ENCODE measurements around the gene VIPR2.
"Not testable (repeated sequence)": the region's sequence is repeated elsewhere in the genome, so short reads cannot be mapped to it uniquely, and the experiment has no call there.

The VIPR2 gene

GRCh38 chr7:159125104-159125954 is 19.3 kb downstream of the VIPR2 start:
- DNase-seq (ENCODE audit: low read depth) = no peak
- no peak overlapping the region for H3K4me3 ChIP-seq (ENCODE audit: low read depth, low read length)

GRCh38 chr7:159123793-159124192 is 20.9 kb downstream of the VIPR2 start:
- DNase-seq (ENCODE audit: low read depth) = not testable (repeated sequence)

GRCh38 chr7:159123294-159123693 is 21.4 kb downstream of the VIPR2 start:
- not testable (repeated sequence) for H3K4me3 ChIP-seq (ENCODE audit: low read depth, low read length); DNase-seq (ENCODE audit: low read depth)

More at GRCh38 chr7:159123793-159124192, 20.9 kb downstream of the VIPR2 start:
- not testable (repeated sequence) for H3K4me3 ChIP-seq (ENCODE audit: low read depth, low read length)

- DNase-seq (ENCODE audit: low read depth) = no peak
- no peak overlapping the region for H3K4me3 ChIP-seq (ENCODE audit: low read depth, low read length)
Observed at GRCh38 chr7:159122276-159122675, 22.4 kb downstream of the VIPR2 start.

- DNase-seq (ENCODE audit: low read depth) = no peak
- no peak overlapping the region for H3K4me3 ChIP-seq (ENCODE audit: low read depth, low read length)
Observed at GRCh38 chr7:159121476-159121875, 23.2 kb downstream of the VIPR2 start.

- no peak for DNase-seq (ENCODE audit: low read depth)
Observed at GRCh38 chr7:159121068-159121467, 23.6 kb downstream of the VIPR2 start.

GRCh38 chr7:159120540-159120919 is 24.1 kb downstream of the VIPR2 start:
- no peak for DNase-seq (ENCODE audit: low read depth)

More at GRCh38 chr7:159121068-159121467, 23.6 kb downstream of the VIPR2 start:
- H3K4me3 ChIP-seq (ENCODE audit: low read depth, low read length) = no peak overlapping the region

GRCh38 chr7:159119851-159120539 is 24.7 kb downstream of the VIPR2 start:
- no peak overlapping the region for H3K4me3 ChIP-seq (ENCODE audit: low read depth, low read length)
- DNase-seq (ENCODE audit: low read depth) = no peak

More at GRCh38 chr7:159120540-159120919, 24.1 kb downstream of the VIPR2 start:
- H3K4me3 ChIP-seq (ENCODE audit: low read depth, low read length) = no peak overlapping the region

- DNase-seq (ENCODE audit: low read depth) = no peak
- no peak overlapping the region for H3K4me3 ChIP-seq (ENCODE audit: low read depth, low read length)
Observed at GRCh38 chr7:159119026-159119741, 25.5 kb downstream of the VIPR2 start.

- no peak for DNase-seq (ENCODE audit: low read depth)
- H3K4me3 ChIP-seq (ENCODE audit: low read depth, low read length) = no peak overlapping the region
Observed at GRCh38 chr7:159118623-159119022, 26.0 kb downstream of the VIPR2 start.

- DNase-seq (ENCODE audit: low read depth) = no peak
- H3K4me3 ChIP-seq (ENCODE audit: low read depth, low read length) = no peak overlapping the region
Observed at GRCh38 chr7:159118197-159118595, 26.5 kb downstream of the VIPR2 start.

- no peak overlapping the region for H3K4me3 ChIP-seq (ENCODE audit: low read depth, low read length)
- no peak for DNase-seq (ENCODE audit: low read depth)
Observed at GRCh38 chr7:159117366-159118196, 27.1 kb downstream of the VIPR2 start.

GRCh38 chr7:159116581-159117339 is 27.9 kb downstream of the VIPR2 start:
- no peak for DNase-seq (ENCODE audit: low read depth)
- H3K4me3 ChIP-seq (ENCODE audit: low read depth, low read length) = no peak overlapping the region

- no peak for DNase-seq (ENCODE audit: low read depth)
Observed at GRCh38 chr7:159115601-159116501, 28.8 kb downstream of the VIPR2 start.

GRCh38 chr7:159114981-159115380 is 29.7 kb downstream of the VIPR2 start:
- no peak for DNase-seq (ENCODE audit: low read depth)
- no peak overlapping the region for H3K4me3 ChIP-seq (ENCODE audit: low read depth, low read length)

More at GRCh38 chr7:159115601-159116501, 28.8 kb downstream of the VIPR2 start:
- no peak overlapping the region for H3K4me3 ChIP-seq (ENCODE audit: low read depth, low read length)

- H3K4me3 ChIP-seq (ENCODE audit: low read depth, low read length) = no peak overlapping the region
- no peak for DNase-seq (ENCODE audit: low read depth)
Observed at GRCh38 chr7:159114096-159114495, 30.6 kb downstream of the VIPR2 start.

- no peak for DNase-seq (ENCODE audit: low read depth)
- H3K4me3 ChIP-seq (ENCODE audit: low read depth, low read length) = no peak overlapping the region
Observed at GRCh38 chr7:159113056-159113455, 31.6 kb downstream of the VIPR2 start.

Measured in skeletal muscle cell (primary cell).